CD4-positive, alpha-beta T cell (primary cell): Measurements from ENCODE around the gene A2ML1. TPM values are rescaled to one million over a fixed set of nuclear protein-coding genes. Genes with fewer than 3 reads are reported as not detected.

ENCODE experiments used
- ATAC-seq: fragments of 200-7000 bp; cut with Tn5 transposase; one replicate; pipeline ENCODE4 v1.10.0; 2022; ENCODE audit warnings: mild to moderate bottlenecking; ENCODE audit not compliant: poor library complexity
- CTCF ChIA-PET: fragments of 350-600 bp; sonication (Branson Sonifier 250); formaldehyde crosslinking; loops from one replicate; lab custom pipeline; 2021; ENCODE audit warnings: antibody characterized with exemption, inconsistent platforms; lab: Charles Lee
- POLR2A ChIA-PET: fragments of 350-600 bp; sonication (Branson Sonifier 250); formaldehyde crosslinking; loops from one replicate; lab custom pipeline; 2021; ENCODE audit warnings: antibody characterized with exemption, inconsistent platforms; lab: Charles Lee
- DNase-seq, 14 experiments: peaks; one replicate each; pipeline ENCODE4 v3.0.0-alpha.2; 2013 to 2020; ENCODE audit warnings: mixed read lengths in 2 of 14
- H3K27ac ChIP-seq, 2 donors: one replicate each; pipeline versions ENCODE4 v1.5.1 to v1.7.0; 2013; ENCODE audit warnings: low read length in 2 of 2, low read depth in 1 of 2, mild to moderate bottlenecking in 1 of 2
- H3K27me3 ChIP-seq, 2 experiments: 1 replicate in 1 of 2; 2 replicates in 1 of 2; pipeline versions ENCODE4 v1.6.1 to v1.7.0; 2013; ENCODE audit warnings: low read length in 2 of 2, control low read depth in 1 of 2, mild to moderate bottlenecking in 1 of 2, moderate library complexity in 1 of 2; ENCODE audit not compliant: insufficient read depth in 2 of 2, control insufficient read depth in 1 of 2
- H3K36me3 ChIP-seq: one replicate; pipeline ENCODE4 v1.6.1; 2013; ENCODE audit warnings: low read length, control low read depth; ENCODE audit not compliant: insufficient read depth
- H3K4me1 ChIP-seq: one replicate; pipeline ENCODE4 v1.6.1; 2013; ENCODE audit warnings: low read length, control low read depth; ENCODE audit not compliant: insufficient read depth
- H3K4me3 ChIP-seq: one replicate; pipeline ENCODE4 v1.5.1; 2013; ENCODE audit warnings: mild to moderate bottlenecking, low read length, moderate library complexity
- H3K9me3 ChIP-seq, 2 experiments: 1 replicate in 1 of 2; 2 replicates in 1 of 2; pipeline versions ENCODE4 v1.6.1 to v1.7.0; 2013; ENCODE audit warnings: low read length in 2 of 2, mild to moderate bottlenecking in 2 of 2, control low read depth in 1 of 2, moderate library complexity in 1 of 2; ENCODE audit not compliant: control insufficient read depth in 1 of 2, insufficient read depth in 1 of 2
- H3K27ac Mint-ChIP-seq: one replicate; pipeline ENCODE4 v1.8.0; 2020; ENCODE audit warnings: mixed read lengths
- H3K27me3 Mint-ChIP-seq: one replicate; pipeline ENCODE4 v1.8.0; 2021; ENCODE audit warnings: mixed read lengths
- H3K36me3 Mint-ChIP-seq: one replicate; pipeline ENCODE4 v1.8.0; 2021; ENCODE audit warnings: low read depth, mixed read lengths
- H3K4me1 Mint-ChIP-seq: one replicate; pipeline ENCODE4 v1.8.0; 2021; ENCODE audit warnings: low read depth, mixed read lengths
- H3K4me3 Mint-ChIP-seq: one replicate; pipeline ENCODE4 v1.8.0; 2020; ENCODE audit warnings: mild to moderate bottlenecking, mixed read lengths
- H3K9me3 Mint-ChIP-seq: one replicate; pipeline ENCODE4 v1.8.0; 2020; ENCODE audit warnings: mixed read lengths
- CTCF ChIP-seq: fragments of 200-600 bp; IDR thresholded peaks from one replicate; pipeline ENCODE4 v1.8.0; 2022; ENCODE audit warnings: antibody characterized with exemption, mild to moderate bottlenecking
- intact Hi-C, 2 experiments: fragments of 100-400 bp; cut with DNase I in 1 of 2; cut with micrococcal nuclease in 1 of 2; formaldehyde crosslinking; loops; one replicate each; pipeline versions ENCODE4 v1.15.1 to v1.9.0; 2023 to 2025; cut with DNase I, micrococcal nuclease
- total RNA-seq, 174 experiments: library from RNA in 2 of 174; stranded (reverse) in 2 of 174; gene quantifications; one replicate each; pipeline ENCODE4 v1.2.3 and lab custom pipeline; 2021 to 2026

A2ML1 gene
- total RNA-seq, 2 experiments from 2014 or later: not detected

- no peak overlapping the region for H3K27ac ChIP-seq
- no peak overlapping the region for H3K27ac Mint-ChIP-seq
- ATAC-seq (no peak), DNase-seq (no peak)
- no peak overlapping the region for H3K4me3 ChIP-seq
- no peaks in the 10 kb centered on the region for H3K9me3 ChIP-seq
- no peaks in the 10 kb centered on the region for H3K27me3 ChIP-seq
- no peak overlapping the region for H3K4me3 Mint-ChIP-seq
- intact Hi-C loops: no loop called here
- peaks cover under 1% of the 10 kb centered on the region for H3K4me1 Mint-ChIP-seq
- no peaks in the 10 kb centered on the region for H3K9me3 Mint-ChIP-seq
- no peaks in the 10 kb centered on the region for H3K36me3 Mint-ChIP-seq
- H3K36me3 ChIP-seq: no peaks in the 10 kb centered on the region
- H3K27me3 Mint-ChIP-seq: no peaks in the 10 kb centered on the region
- ChIA-PET POLR2A (no interaction called here), CTCF (no interaction called here)
- no peaks in the 10 kb centered on the region for H3K4me1 ChIP-seq
- no peak for TF ChIP-seq CTCF
Observed at GRCh38 chr12:8907513-8907912, 85.1 kb downstream of the A2ML1 start.

- ChIA-PET POLR2A (no interaction called here), CTCF (interaction anchor here (1.2 kb wide), 1 partner anchor 19 kb away, joined by 4 read pairs; no protein-coding TSS in a partner anchor)
- H3K27ac Mint-ChIP-seq: no peak overlapping the region
- Histone ChIP-seq H3K4me1 (peaks cover 5% of the 10 kb centered on the region), H3K4me3 (no peak overlapping the region), H3K27me3 (no peaks in the 10 kb centered on the region), H3K36me3 (no peaks in the 10 kb centered on the region), H3K27ac (no peak overlapping the region), H3K9me3 (no peaks in the 10 kb centered on the region)
- no peak for TF ChIP-seq CTCF
- DNase-seq (no peak), ATAC-seq (no peak)
- no peaks in the 10 kb centered on the region for H3K9me3 Mint-ChIP-seq
- no peak overlapping the region for H3K4me3 Mint-ChIP-seq
- H3K36me3 Mint-ChIP-seq: no peaks in the 10 kb centered on the region
- intact Hi-C loops: loop anchor here in 1 of 2 experiments (2.0 to 10.0 kb wide), 3 partner anchors 39 to 665 kb away; partner anchors contain the start of genes M6PR and RIMKLB
- peaks cover 18% of the 10 kb centered on the region for H3K4me1 Mint-ChIP-seq
- H3K27me3 Mint-ChIP-seq: no peaks in the 10 kb centered on the region
Observed at GRCh38 chr12:8909752-8910151, 87.3 kb downstream of the A2ML1 start.

- Mint-ChIP-seq H3K4me1 (peaks cover 18% of the 10 kb centered on the region), H3K27me3 (no peaks in the 10 kb centered on the region), H3K27ac (no peak overlapping the region), H3K9me3 (no peaks in the 10 kb centered on the region), H3K4me3 (no peak overlapping the region), H3K36me3 (no peaks in the 10 kb centered on the region)
- Histone ChIP-seq H3K9me3 (no peaks in the 10 kb centered on the region), H3K27me3 (no peaks in the 10 kb centered on the region), H3K4me3 (no peak overlapping the region), H3K36me3 (no peaks in the 10 kb centered on the region), H3K4me1 (peaks cover 16% of the 10 kb centered on the region), H3K27ac (no peak overlapping the region)
- ChIA-PET CTCF (interaction anchor here (1.2 to 3.5 kb wide), 3 partner anchors 18 to 134 kb away, joined by 5 to 32 read pairs (median 9); partner anchors contain the start of gene M6PR), POLR2A (no interaction called here)
- no peak for TF ChIP-seq CTCF
- intact Hi-C loops: loop anchor here in 1 of 2 experiments (2.0 to 10.0 kb wide), 3 partner anchors 37 to 667 kb away; partner anchors contain the start of genes M6PR and RIMKLB
- DNase-seq (no peak), ATAC-seq (no peak)
Observed at GRCh38 chr12:8911606-8912268, 89.3 kb downstream of the A2ML1 start.
